Fibroblast of skin of abdomen (primary cell): ENCODE data around the gene BCHE. TPM values are rescaled to one million over a fixed set of nuclear protein-coding genes. Genes with fewer than 3 reads are reported as not detected.

ENCODE experiments used
- DNase-seq: peaks from one replicate; pipeline ENCODE4 v3.0.0-alpha.2; 2013
- polyA plus RNA-seq, 2 experiments: library from polyadenylated mRNA; unstranded; fragments of 120-200 nt; gene quantifications; one replicate each; pipeline ENCODE4 v1.2.1, GENCODE V29; 2013; ENCODE audit not compliant: insufficient read length in 2 of 2

The BCHE gene
- polyA plus RNA-seq (2013, experiment 1 of 2; ENCODE audit: insufficient read length): 7.8 TPM
- 7.6 TPM for polyA plus RNA-seq (2013, experiment 2 of 2; ENCODE audit: insufficient read length)

- peak; percentile 83 for DNase-seq
Measured at GRCh38 chr3:165837058-165837525, at the start of gene BCHE. BCHE (minus strand) TSS chr3:165837423; CDS start chr3:165831033, 6,390 bp downstream.

DNA sequence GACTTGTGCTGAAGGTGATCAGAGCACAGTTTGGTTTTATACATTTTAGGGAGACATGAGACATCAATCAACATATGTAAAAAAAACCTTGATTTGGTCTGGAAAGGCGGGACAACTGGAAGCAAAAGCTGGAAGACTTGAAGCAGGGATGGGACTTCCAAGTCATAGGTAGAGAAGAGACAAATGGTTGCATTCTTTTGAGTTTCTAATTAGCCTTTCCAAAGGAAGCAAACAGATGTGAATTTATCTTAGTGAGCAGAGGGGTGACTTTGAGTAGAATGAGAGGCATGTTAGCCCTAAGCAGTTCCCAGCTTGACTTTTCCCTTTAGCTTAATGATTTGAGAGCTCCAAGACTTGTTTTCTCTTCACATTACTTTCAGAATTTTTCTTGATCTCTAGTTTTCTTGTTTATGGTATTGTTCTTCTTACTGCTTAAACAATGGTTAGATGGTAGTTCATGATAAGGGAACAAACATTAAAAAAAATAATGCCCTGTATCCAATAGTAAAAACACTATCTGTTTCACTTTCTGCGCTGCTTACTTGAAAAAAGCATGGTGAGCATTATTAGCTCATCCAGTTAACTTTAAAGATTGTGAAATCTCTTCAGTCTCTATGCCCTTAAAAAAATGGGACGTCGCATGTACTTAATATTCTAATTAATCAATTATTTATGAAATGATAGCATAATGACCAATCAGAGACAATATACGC is 48.5 kb upstream of the BCHE start:
- DNase-seq: no peak

DNA sequence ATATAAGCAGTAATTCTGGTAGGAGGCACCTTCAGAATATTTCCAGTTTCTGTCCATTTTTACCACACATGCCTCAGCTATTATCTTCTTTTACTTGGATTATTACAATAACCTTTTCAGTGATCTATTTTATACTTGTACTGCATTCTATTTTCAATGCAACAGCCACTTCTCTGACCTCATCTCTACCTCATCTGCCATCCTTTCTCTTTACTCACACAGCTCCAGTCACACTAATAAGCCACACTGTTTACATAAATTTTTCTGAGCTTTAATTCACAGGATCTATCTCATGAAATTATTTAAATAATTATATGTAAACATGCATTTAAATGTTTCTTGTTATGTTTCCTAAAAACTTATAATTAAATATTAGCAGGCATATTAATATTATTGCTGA is 47.3 kb upstream of the BCHE start:
- DNase-seq: no peak

DNA sequence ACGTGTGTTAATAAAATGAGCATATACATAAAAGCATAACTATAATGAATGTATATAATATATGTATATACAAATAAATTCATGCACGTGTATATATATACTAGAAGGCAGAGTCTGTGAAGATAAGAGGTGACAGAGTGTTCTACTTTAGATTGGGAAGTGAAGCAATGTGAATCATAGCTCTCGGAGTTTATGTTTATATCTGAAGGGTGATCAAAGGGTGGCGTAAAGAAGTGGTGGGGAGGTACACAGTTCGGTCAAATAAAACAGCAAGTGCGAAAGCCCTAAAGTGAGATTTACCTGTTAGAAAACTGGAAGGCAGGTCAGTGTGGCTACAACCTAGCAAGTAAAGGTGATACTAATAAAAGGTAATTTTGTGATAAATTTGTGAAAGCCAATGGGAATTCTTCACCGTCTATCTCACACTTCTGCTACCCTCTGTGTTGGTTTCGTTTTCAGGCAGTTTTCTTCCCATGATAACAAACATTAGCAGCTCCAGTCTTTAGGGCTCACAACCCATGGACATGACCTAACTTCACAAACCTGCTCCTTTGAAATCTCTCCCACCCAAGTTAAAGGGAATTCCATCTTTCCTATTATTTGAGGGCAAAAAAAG is 46.7 kb upstream of the BCHE start:
- DNase-seq: no peak

DNA sequence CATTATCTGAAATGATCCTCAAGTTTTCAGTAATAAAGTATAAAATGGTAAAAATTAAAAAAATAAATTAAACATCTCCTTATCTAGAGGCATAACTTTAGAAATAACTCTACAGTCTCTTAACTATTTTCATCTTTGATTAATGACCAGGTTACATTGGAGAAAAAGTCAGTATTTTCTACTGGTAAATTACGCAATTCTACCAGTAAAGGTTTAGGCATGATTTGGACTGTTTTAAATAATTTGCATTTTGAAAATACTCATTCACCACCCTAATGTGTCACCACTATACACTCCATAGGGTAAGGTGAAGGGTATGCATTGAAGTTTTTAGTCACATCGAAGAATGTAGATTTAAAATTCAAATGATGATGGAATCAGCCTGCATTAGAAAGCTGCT is 45.9 kb upstream of the BCHE start:
- no peak for DNase-seq

DNA sequence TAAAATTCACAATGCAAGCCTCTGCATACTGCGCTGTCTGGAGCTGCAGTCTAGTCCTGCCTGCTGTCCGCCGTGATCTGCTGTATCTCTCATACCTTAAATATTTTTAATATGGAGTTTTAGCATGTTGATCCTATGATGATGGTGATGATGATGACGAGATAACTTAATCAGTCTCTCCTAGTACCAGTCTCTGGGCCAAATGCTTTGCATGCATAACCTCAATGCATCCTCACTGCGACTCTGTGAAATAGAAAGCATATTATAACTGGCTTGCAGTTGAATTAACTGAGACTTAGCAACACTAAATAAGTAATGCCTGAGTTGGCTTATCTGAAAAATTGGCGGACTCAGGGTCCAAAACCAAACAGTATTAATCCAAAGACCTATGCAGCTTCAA is 38.4 kb upstream of the BCHE start:
- no peak for DNase-seq

DNA sequence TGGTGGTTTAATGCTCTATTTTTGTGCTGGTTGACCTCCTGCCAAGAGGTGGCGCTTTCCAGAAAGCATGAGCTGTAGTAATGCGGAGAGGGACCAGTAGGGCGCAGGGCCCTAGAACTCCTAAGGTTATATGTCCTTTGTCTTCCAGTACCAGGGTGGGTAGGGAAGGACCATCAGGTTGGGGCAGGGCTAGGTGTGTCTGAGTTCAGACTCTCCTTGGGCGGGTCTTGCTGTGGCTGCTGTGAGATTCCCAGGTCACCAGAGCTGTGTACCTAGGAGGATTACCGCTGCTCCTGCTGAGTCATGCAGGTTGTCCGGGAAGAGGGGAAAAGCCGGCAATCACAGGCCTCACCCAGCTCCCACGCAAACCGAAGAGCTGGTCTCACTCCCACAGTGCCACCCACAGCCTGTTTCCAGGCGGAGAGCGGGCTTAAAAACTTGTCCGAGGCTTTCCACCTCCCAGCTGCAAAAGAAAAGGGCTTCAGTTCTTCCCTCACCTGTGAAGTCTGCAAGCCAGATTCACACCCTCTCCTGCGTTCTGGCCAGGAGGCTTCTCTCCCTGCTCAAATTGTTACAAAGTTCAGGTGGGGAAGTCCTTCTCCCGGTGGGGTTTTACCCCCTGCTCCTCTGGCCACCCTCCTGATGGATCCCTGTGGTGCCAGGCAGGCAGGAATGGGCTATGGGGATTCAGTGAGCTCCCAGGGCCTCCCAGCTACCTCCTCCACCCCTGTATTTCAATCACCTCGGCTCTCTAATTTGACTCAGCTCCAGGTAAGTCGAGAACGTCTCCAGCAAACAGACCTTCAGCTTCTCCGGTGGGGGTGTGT is 37.7 kb upstream of the BCHE start:
- DNase-seq: no peak

DNA sequence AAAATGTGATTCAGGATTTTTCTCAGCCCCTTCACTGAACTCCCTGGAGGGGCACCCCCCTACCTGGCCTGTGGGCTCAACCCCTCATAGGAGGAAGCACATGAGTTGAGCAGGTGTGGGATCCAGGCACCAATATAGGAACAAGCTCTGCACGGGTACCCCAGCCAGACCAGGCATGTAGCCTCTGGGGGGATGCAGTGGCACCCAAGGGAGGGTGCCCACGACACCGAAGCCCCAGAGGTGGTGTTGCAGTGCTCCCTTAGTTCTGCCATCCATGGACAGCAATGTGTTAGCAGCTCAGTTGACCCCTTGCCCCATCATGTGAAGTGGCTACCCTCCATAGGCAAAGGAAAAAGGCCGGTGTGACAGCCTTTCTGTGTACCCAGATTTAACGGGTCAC is 30.9 kb upstream of the BCHE start:
- DNase-seq: no peak

DNA sequence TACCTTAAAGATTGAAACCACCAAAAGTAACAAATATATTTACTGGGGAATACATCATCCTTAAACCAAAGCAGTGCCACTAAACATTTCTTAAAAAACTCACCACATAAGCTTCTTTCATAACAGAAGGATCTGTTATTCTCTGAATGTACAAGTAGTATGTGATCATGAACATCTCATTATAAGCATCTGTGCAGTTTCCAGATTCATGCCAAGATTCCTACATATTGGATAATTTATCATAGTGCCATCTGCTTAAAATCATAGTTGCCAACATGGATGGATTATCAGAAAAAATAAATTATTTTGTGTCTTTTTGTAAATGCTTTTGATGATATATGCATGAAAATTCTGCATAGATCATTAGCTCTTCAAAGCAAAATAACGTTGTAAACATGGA is 21.8 kb upstream of the BCHE start:
- no peak for DNase-seq

- peak; percentile 61 for DNase-seq
Measured at GRCh38 chr3:165855581-165855980, 18.4 kb upstream of the BCHE start.

GRCh38 chr3:165854696-165855095 is 17.5 kb upstream of the BCHE start:
- DNase-seq: peak; percentile 12

DNA sequence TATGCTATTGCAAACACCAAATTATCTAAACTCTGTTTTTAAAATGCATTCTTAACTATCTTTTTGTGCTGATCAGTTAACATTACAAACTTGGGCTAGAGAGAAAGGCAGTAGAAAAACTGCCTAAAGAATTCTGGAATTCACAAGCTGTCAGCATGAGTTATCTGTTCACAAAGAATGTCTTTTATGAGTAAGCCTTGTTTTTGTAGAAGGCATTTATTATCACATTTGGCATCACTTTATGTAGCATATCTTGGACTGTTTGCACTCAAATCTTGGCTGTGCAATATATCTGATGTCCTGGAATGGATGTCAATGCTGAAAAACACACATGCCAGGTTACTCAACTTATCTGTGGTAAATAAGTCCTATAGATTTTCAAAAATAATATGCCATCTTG is 15.5 kb upstream of the BCHE start:
- peak; percentile 63 for DNase-seq

DNA sequence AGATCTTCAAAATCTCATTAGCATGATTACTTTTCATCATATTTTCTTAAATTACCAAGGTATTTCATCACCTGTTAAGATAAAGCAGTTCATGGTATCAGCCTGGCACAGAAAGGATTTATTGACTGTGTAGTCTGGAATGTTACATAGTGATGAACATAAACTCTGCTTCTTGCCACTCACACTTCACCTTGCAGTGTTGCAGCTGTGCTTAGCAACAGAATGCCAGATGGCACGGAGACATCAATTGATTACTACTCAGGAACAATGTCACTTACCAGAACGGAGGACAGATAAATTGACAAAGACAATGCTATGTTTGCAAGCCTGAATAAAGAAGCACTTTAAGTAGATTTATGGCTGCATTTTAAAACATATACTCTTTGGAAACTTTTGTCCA is 15.0 kb upstream of the BCHE start:
- DNase-seq: no peak

- DNase-seq: no peak
Measured at GRCh38 chr3:165846056-165846455, 8.8 kb upstream of the BCHE start.

DNA sequence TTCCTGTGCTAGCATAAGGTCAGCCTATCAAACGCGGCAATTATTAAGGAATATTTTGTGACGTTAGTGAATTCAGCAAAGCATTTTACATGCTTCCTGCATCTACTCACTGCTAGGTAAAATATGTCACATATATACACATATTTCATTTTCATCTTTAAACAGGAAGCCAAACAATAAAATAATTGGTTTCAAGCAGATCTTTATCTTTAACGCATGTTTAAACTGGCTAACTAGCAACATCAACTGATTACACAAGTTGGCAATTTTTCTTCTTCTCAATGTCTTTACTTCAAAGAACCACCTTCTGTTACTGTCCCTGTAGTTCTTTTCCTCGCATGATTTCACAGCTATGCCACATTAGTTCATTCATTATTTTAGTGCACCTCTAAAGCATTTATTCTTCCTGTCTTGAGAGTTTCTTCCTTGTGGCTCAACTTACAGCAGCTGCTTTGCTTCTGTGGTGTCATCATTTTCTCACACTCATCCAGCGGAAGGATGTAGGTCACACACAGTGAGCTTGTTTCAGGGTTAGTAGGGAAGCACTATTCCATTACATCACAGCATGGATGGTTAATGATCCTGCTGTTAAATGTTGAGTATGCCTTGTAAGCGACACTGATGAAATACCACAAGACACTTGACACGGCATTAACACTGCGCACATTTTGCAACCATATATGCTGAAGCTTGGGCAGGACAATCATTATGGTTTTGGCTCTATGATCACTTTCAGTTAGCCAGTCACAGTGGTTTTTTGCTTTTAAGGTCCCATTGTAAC is 2.3 kb upstream of the BCHE start:
- no peak for DNase-seq

DNA sequence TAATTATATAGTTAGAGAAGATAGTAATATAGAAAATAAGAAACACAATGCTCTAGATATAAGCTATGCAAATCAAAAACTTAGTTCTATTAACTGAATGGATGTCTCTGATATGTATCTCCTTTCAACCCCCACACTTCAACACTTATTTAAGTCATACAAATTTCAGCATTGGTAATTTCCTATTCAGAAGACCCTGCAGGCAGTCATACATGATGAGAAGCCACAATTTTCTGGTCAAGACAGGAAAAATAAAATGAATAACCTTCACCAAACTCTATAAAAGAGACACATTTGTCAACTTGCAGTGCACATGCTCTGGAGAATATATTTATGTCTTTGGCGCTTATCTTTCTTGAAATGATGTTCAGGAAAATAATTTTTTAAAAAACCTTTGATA is 578 bp upstream of the BCHE start:
- no peak for DNase-seq

- DNase-seq: no peak
Measured at GRCh38 chr3:165835431-165835830, 1.8 kb downstream of the BCHE start.

DNA sequence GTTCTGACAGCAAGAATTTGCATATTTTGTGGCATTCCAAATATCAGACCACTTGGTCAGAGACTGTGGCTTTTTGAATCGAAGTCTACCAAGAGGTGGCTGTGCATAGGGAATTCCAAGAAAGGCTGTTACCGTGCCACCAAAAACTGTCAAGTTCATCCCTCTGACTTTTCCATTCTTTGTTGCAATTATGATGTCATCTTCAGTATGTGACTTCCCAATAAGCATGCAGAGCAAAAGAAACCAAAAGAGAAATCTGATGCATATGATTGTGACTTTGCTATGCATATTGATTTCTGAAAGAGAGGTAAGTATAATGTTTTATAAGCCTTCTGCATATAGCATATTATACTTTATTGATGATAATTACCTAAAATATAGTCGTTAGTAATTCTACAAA is 6.5 kb downstream of the BCHE start:
- DNase-seq: peak; percentile 9

DNA sequence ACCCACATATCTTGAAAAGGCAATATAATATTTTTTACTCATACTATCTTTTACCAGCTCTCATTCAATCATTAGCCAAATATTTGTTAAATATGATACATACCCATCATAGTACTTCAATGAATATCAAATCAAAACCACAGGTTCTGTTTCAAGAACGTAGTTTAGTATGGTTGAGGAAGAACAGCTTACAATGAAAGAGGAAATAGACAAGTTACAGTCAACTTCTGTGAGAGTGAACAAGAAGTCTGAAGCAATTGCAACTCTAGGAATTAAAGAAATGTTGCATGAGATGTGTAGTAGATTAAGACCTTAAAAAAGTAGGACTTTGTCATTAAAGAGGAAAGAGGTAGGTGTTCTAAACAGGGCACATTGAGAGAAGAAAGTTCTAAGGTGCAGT is 9.3 kb downstream of the BCHE start:
- no peak for DNase-seq

DNA sequence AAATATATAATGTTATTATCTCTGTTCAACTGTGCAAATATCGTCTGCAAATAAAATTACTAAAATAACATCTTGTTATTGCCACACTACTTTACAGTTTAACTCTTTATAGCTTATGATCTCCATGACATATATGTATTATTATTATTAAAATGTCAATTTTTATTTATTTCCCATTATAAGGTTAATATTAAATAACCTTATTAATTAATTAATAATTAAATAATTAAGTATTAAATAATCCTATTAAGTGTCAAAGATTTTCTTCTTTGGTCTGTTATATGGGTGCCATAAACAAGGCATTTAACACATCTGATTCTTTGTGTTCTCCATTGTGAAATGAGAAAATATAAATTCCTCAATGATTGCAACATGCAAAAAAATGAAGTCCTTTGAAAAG is 10.0 kb downstream of the BCHE start:
- DNase-seq: no peak

- no peak for DNase-seq
Measured at GRCh38 chr3:165820671-165821123, 16.5 kb downstream of the BCHE start.

- DNase-seq: peak; percentile 6
Measured at GRCh38 chr3:165817160-165817709, 20.0 kb downstream of the BCHE start.
